Measurements from ENCODE around the gene ZCCHC9. TPM values are rescaled to one million over a fixed set of nuclear protein-coding genes. Genes with fewer than 3 reads are reported as not detected.

The ZCCHC9 gene
- polyA plus RNA-seq, 1 of the 3 experiments (the other 2 are of a cell fraction): 13.2 TPM

DNA sequence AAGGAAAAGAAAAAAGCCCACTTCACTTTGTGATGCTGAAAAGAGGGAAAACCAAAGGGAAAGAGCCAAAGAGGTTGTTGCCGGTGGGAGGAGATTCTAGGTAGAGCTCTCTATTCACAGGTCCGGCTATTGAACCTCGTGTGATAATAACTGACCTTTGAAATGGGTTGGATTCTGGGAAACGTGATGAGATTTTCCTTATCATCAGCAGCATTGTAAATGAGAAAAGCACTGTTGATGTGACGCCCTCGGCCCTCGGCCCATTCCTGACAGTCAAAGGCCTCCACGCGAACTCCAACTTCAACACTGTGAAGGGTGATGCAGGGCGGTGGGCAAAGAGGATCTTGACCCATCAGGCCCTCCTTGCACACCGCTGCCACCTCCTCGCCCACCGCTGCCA, 43.3 kb downstream of the ZCCHC9 start:
- Histone ChIP-seq H3K9me2 (no peaks in the 10 kb centered on the region), H3K27ac (ENCODE audit: low read depth in 2 of 2, low read length in 1 of 2) (no peak overlapping the region), H3K36me3 (replicated peaks in 1 of 2; ENCODE audit: control insufficient read depth in 1 of 2, insufficient read depth in 2 of 2, low read length in 1 of 2) (no peaks in the 10 kb centered on the region), H3K9ac (no peak overlapping the region), H3K79me2 (ENCODE audit: insufficient read depth) (no peaks in the 10 kb centered on the region), H3K4me2 (no peak overlapping the region), H3K27me3 (ENCODE audit: insufficient read depth) (peaks cover 4% of the 10 kb centered on the region; the same call in 1 of the 2 replicates), H2AFZ (ENCODE audit: low read depth) (no peak overlapping the region), H4K20me1 (ENCODE audit: insufficient read depth) (no peaks in the 10 kb centered on the region), H3F3A (replicated peaks; ENCODE audit: insufficient read depth) (no peaks in the 10 kb centered on the region), H3K4me3 (ENCODE audit: low read depth in 2 of 2, low read length in 1 of 2) (no peak overlapping the region), H3K9me3 (no peaks in the 10 kb centered on the region), H3K4me1 (ENCODE audit: control insufficient read depth in 1 of 2, insufficient read depth in 2 of 2, low read depth in 1 of 2, low read length in 1 of 2) (no peaks in the 10 kb centered on the region)
- 86% methylated on average over 12 of the region's 13 CpGs for WGBS (ENCODE audit: low lambda C conversion rate)
- ChIA-PET POLR2A (no interaction called here), CTCF (no interaction called here)
- no peak for TF ChIP-seq TEAD4 (IDR thresholded peaks at IDR 0.05; ENCODE audit: borderline replicate concordance, insufficient read depth)
- TF ChIP-seq, protein P1, sequence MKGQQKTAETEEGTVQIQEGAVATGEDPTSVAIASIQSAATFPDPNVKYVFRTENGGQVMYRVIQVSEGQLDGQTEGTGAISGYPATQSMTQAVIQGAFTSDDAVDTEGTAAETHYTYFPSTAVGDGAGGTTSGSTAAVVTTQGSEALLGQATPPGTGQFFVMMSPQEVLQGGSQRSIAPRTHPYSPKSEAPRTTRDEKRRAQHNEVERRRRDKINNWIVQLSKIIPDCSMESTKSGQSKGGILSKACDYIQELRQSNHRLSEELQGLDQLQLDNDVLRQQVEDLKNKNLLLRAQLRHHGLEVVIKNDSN (IDR thresholded peaks at IDR 0.05; ENCODE audit: borderline replicate concordance, low read depth): no peak
- TF ChIP-seq, protein P2, sequence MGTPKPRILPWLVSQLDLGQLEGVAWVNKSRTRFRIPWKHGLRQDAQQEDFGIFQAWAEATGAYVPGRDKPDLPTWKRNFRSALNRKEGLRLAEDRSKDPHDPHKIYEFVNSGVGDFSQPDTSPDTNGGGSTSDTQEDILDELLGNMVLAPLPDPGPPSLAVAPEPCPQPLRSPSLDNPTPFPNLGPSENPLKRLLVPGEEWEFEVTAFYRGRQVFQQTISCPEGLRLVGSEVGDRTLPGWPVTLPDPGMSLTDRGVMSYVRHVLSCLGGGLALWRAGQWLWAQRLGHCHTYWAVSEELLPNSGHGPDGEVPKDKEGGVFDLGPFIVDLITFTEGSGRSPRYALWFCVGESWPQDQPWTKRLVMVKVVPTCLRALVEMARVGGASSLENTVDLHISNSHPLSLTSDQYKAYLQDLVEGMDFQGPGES (IDR thresholded peaks at IDR 0.05; ENCODE audit: low read depth, low read length): no peak
- TF ChIP-seq, protein P3, sequence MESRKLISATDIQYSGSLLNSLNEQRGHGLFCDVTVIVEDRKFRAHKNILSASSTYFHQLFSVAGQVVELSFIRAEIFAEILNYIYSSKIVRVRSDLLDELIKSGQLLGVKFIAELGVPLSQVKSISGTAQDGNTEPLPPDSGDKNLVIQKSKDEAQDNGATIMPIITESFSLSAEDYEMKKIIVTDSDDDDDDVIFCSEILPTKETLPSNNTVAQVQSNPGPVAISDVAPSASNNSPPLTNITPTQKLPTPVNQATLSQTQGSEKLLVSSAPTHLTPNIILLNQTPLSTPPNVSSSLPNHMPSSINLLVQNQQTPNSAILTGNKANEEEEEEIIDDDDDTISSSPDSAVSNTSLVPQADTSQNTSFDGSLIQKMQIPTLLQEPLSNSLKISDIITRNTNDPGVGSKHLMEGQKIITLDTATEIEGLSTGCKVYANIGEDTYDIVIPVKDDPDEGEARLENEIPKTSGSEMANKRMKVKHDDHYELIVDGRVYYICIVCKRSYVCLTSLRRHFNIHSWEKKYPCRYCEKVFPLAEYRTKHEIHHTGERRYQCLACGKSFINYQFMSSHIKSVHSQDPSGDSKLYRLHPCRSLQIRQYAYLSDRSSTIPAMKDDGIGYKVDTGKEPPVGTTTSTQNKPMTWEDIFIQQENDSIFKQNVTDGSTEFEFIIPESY (IDR thresholded peaks at IDR 0.05; ENCODE audit: borderline replicate concordance, low read depth): no peak
- no peak for TF ChIP-seq POLR2AphosphoS5 (IDR thresholded peaks at IDR 0.05; ENCODE audit: low read depth, low read length)
- TF ChIP-seq ELF1 (IDR thresholded peaks at IDR 0.05): no peak
- no peak for TF ChIP-seq SIN3A (IDR thresholded peaks at IDR 0.05; ENCODE audit: borderline replicate concordance, low read depth, low read length)
- no peak for TF ChIP-seq EP300 (IDR thresholded peaks at IDR 0.05; ENCODE audit: borderline replicate concordance in 1 of 2, low read depth in 1 of 2, low read length in 1 of 2)
- TF ChIP-seq RFX5 (IDR thresholded peaks at IDR 0.05; ENCODE audit: low read length): no peak
- TF ChIP-seq, protein P4, sequence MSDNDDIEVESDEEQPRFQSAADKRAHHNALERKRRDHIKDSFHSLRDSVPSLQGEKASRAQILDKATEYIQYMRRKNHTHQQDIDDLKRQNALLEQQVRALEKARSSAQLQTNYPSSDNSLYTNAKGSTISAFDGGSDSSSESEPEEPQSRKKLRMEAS (IDR thresholded peaks at IDR 0.05; ENCODE audit: low read depth): no peak
- TF ChIP-seq JUND (IDR thresholded peaks at IDR 0.05): no peak
- no peak for TF ChIP-seq RAD21 (IDR thresholded peaks at IDR 0.05; ENCODE audit: low read length)
- no peak for TF ChIP-seq RCOR1 (IDR thresholded peaks at IDR 0.05; ENCODE audit: low read length)
- TF ChIP-seq FOSL2 (IDR thresholded peaks at IDR 0.05; ENCODE audit: borderline replicate concordance, low read depth): no peak
- TF ChIP-seq, protein P5, sequence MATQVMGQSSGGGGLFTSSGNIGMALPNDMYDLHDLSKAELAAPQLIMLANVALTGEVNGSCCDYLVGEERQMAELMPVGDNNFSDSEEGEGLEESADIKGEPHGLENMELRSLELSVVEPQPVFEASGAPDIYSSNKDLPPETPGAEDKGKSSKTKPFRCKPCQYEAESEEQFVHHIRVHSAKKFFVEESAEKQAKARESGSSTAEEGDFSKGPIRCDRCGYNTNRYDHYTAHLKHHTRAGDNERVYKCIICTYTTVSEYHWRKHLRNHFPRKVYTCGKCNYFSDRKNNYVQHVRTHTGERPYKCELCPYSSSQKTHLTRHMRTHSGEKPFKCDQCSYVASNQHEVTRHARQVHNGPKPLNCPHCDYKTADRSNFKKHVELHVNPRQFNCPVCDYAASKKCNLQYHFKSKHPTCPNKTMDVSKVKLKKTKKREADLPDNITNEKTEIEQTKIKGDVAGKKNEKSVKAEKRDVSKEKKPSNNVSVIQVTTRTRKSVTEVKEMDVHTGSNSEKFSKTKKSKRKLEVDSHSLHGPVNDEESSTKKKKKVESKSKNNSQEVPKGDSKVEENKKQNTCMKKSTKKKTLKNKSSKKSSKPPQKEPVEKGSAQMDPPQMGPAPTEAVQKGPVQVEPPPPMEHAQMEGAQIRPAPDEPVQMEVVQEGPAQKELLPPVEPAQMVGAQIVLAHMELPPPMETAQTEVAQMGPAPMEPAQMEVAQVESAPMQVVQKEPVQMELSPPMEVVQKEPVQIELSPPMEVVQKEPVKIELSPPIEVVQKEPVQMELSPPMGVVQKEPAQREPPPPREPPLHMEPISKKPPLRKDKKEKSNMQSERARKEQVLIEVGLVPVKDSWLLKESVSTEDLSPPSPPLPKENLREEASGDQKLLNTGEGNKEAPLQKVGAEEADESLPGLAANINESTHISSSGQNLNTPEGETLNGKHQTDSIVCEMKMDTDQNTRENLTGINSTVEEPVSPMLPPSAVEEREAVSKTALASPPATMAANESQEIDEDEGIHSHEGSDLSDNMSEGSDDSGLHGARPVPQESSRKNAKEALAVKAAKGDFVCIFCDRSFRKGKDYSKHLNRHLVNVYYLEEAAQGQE (IDR thresholded peaks at IDR 0.05; ENCODE audit: low read depth, low read length): no peak
- no peak for DNase-seq
